IMR-90 (cell line): Measurements from ENCODE around the gene VEPH1. TPM values are rescaled to one million over a fixed set of nuclear protein-coding genes. Genes with fewer than 3 reads are reported as not detected.

Experiments
- ATAC-seq: fragments of 200-7000 bp; cut with Tn5 transposase; 2 replicates; pipeline ENCODE4 v1.9.1; 2020; ENCODE audit warnings: low read depth, mild to moderate bottlenecking, moderate library complexity
- BruUV-seq: library from RNA; stranded (reverse); fragments of 400-500 nt; replicated peaks from 2 replicates; lab custom pipeline; 2021; lab: Mats Ljungman, UMichigan
- CTCF ChIA-PET: fragments of 300-600 bp; formaldehyde crosslinking; extraction: SDS; loops from one replicate; lab custom pipeline; 2021; ENCODE audit warnings: antibody characterized with exemption; lab: Yijun Ruan, JAX
- POLR2A ChIA-PET: fragments of 300-600 bp; sonication (Branson Sonifier 250); formaldehyde crosslinking; loops from one replicate; lab custom pipeline; 2022; ENCODE audit warnings: antibody characterized with exemption; ENCODE audit not compliant: unreplicated experiment; lab: Charles Lee
- DNase-seq: peaks from one replicate; pipeline ENCODE4 v3.0.0; 2013
- H2AFZ ChIP-seq: replicated peaks from 2 replicates; pipeline ENCODE3; 2013; ENCODE audit warnings: low read length, mild to moderate bottlenecking; ENCODE audit not compliant: poor library complexity
- H2AK5ac ChIP-seq: 2 replicates; pipeline ENCODE4 v1.6.1; 2013; ENCODE audit warnings: low read depth, low read length, inconsistent platforms
- H2AK9ac ChIP-seq: replicated peaks from 2 replicates; pipeline ENCODE3; 2013; ENCODE audit warnings: mild to moderate bottlenecking, low read depth, low read length, moderate library complexity; ENCODE audit not compliant: poor library complexity
- H2BK120ac ChIP-seq: 2 replicates; pipeline ENCODE4 v1.6.1; 2013; ENCODE audit warnings: low read depth, low read length, inconsistent platforms
- H2BK15ac ChIP-seq: 3 replicates; pipeline ENCODE4 v1.6.1; 2013; ENCODE audit warnings: low read depth, low read length, inconsistent platforms
- H2BK20ac ChIP-seq: 2 replicates; pipeline ENCODE4 v1.6.1; 2013; ENCODE audit warnings: low read depth, mild to moderate bottlenecking, inconsistent platforms, low read length, moderate library complexity
- H2BK5ac ChIP-seq: 2 replicates; pipeline ENCODE4 v1.6.1; 2013; ENCODE audit warnings: mild to moderate bottlenecking, low read depth, low read length, inconsistent platforms; ENCODE audit not compliant: poor library complexity, severe bottlenecking
- H3K14ac ChIP-seq: replicated peaks from 2 replicates; pipeline ENCODE4 v1.6.1; 2013; ENCODE audit warnings: low read depth, low read length, inconsistent platforms
- H3K18ac ChIP-seq: 2 replicates; pipeline ENCODE4 v1.6.1; 2013; ENCODE audit warnings: low read depth, low read length, control low read depth
- H3K23ac ChIP-seq: 2 replicates; pipeline ENCODE4 v1.6.1; 2013; ENCODE audit warnings: low read depth, low read length, inconsistent platforms
- H3K27ac ChIP-seq: 2 replicates; pipeline ENCODE4 v1.5.1; 2013; ENCODE audit warnings: mild to moderate bottlenecking, control low read depth, low read length; ENCODE audit not compliant: insufficient read depth
- H3K27me3 ChIP-seq: 2 replicates; pipeline ENCODE4 v1.6.1; 2013; ENCODE audit warnings: low read length; ENCODE audit not compliant: control insufficient read depth, insufficient read depth
- H3K36me3 ChIP-seq: 2 replicates; pipeline ENCODE4 v1.6.1; 2013; ENCODE audit warnings: low read length, mixed read lengths; ENCODE audit not compliant: control insufficient read depth, insufficient read depth
- H3K4ac ChIP-seq: 2 replicates; pipeline ENCODE4 v1.6.1; 2013; ENCODE audit warnings: low read depth, low read length, inconsistent platforms
- H3K4me1 ChIP-seq: 2 replicates; pipeline ENCODE4 v1.6.1; 2013; ENCODE audit warnings: low read length, mixed read lengths; ENCODE audit not compliant: control insufficient read depth, insufficient read depth
- H3K4me2 ChIP-seq: 2 replicates; pipeline ENCODE4 v1.6.1; 2013; ENCODE audit warnings: low read depth, mild to moderate bottlenecking, control low read depth, low read length, moderate library complexity
- H3K4me3 ChIP-seq: 2 replicates; pipeline ENCODE4 v1.5.1; 2013; ENCODE audit warnings: low read depth, mild to moderate bottlenecking, control low read depth, low read length, moderate library complexity; ENCODE audit not compliant: insufficient read depth
- H3K56ac ChIP-seq: 2 replicates; pipeline ENCODE4 v1.6.1; 2013; ENCODE audit warnings: low read length, inconsistent platforms; ENCODE audit not compliant: insufficient read depth; ENCODE audit errors: extremely low read depth
- H3K79me1 ChIP-seq, 2 experiments: 2 replicates each; pipeline ENCODE4 v1.6.1; 2013; ENCODE audit warnings: low read length in 2 of 2, inconsistent platforms in 1 of 2, low read depth in 1 of 2
- H3K9ac ChIP-seq: 2 replicates; pipeline ENCODE4 v1.6.1; 2013; ENCODE audit warnings: low read depth, low read length, control low read depth
- H3K9me1 ChIP-seq: 2 replicates; pipeline ENCODE4 v1.6.1; 2013; ENCODE audit warnings: low read length, inconsistent platforms; ENCODE audit not compliant: insufficient read depth
- H3K9me3 ChIP-seq: 2 replicates; pipeline ENCODE4 v1.6.1; 2013; ENCODE audit warnings: low read length; ENCODE audit not compliant: control insufficient read depth, insufficient read depth
- H4K20me1 ChIP-seq: 2 replicates; pipeline ENCODE4 v1.6.1; 2013; ENCODE audit warnings: low read length, inconsistent platforms; ENCODE audit not compliant: insufficient read depth
- H4K5ac ChIP-seq: 2 replicates; pipeline ENCODE4 v1.6.1; 2013; ENCODE audit warnings: mild to moderate bottlenecking, low read depth, low read length, control low read depth
- H4K8ac ChIP-seq, 2 experiments: 2 replicates each; pipeline ENCODE4 v1.6.1; 2013; ENCODE audit warnings: low read depth in 2 of 2, low read length in 2 of 2, control low read depth in 1 of 2, inconsistent platforms in 1 of 2
- H4K91ac ChIP-seq: 2 replicates; pipeline ENCODE4 v1.6.1; 2013; ENCODE audit warnings: low read depth, low read length, inconsistent platforms; ENCODE audit not compliant: insufficient read depth
- CTCF ChIP-seq: conservative IDR thresholded peaks from 2 replicates; pipeline ENCODE4 v1.5.1; 2012; ENCODE audit warnings: mild to moderate bottlenecking, low read depth, low read length, improper control_type of control experiment
- MAFK ChIP-seq: IDR thresholded peaks from 2 replicates; pipeline ENCODE4 v1.6.1; 2012; ENCODE audit warnings: low read depth, low read length, improper control_type of control experiment
- RFX5 ChIP-seq: IDR thresholded peaks from 2 replicates; pipeline ENCODE4 v1.8.0; 2012; ENCODE audit warnings: low read depth, mild to moderate bottlenecking, low read length, moderate library complexity
- WGBS, 2 experiments: methylation state at CpG; one replicate each; pipeline versions ENCODE4 v1.1.5 to v1.1.7; 2013; ENCODE audit warnings: missing lambda C conversion rate in 2 of 2; ENCODE audit not compliant: insufficient read length in 1 of 2; ENCODE audit errors: extremely low coverage in 2 of 2; 5-methylcytosine and 5-hydroxymethylcytosine counted together
- dilution Hi-C: fragments of 300-500 bp; cut with HindIII; formaldehyde crosslinking; loops from one replicate; pipeline ENCODE4 v1.14.3; 2018; ENCODE audit warnings: low sequenced_read_pairs; ENCODE audit not compliant: unreplicated experiment
- in situ Hi-C: fragments of 300-500 bp; cut with MboI; formaldehyde crosslinking; loops from 3 replicates; pipeline ENCODE4 v1.14.3; 2019; ENCODE audit warnings: low sequenced_read_pairs, inconsistent platforms, mixed read lengths
- intact Hi-C: fragments of 100-400 bp; cut with micrococcal nuclease; formaldehyde crosslinking; loops from 2 replicates; pipeline ENCODE4 v1.10.0; 2022
- polyA plus RNA-seq, 3 experiments: library from polyadenylated mRNA; depleted of rRNA; stranded (reverse); fragments of >200 nt; gene quantifications; 2 replicates each; pipeline ENCODE4 v1.2.3, GENCODE V29; 2012; ENCODE audit warnings: low replicate concordance in 1 of 3
- total RNA-seq: library from RNA; depleted of rRNA; stranded (reverse); fragments of >200 nt; gene quantifications from 2 replicates; pipeline ENCODE4 v1.2.3, GENCODE V29; 2012

VEPH1 gene
- total and polyA plus RNA-seq, 2 of the 4 experiments (the other 2 are of a cell fraction) = 30.5 to 130 TPM

- Histone ChIP-seq H3K36me3 (no peaks in the 10 kb centered on the region), H2BK120ac (peak overlapping the region; percentile 79), H3K9me1 (no peaks in the 10 kb centered on the region), H4K5ac (peak overlapping the region; percentile 67; the same call in 1 of the 2 replicates), H2AFZ (no peak overlapping the region), H3K4me1 (peaks cover 11% of the 10 kb centered on the region), H3K4me3 (no peak overlapping the region), H2BK20ac (peak overlapping the region; percentile 79), H3K56ac (no peak overlapping the region), H3K79me1 (no peaks in the 10 kb centered on the region), H3K27ac (no peak overlapping the region), H2AK5ac (peak overlapping the region; percentile 54), H4K8ac (peak overlapping the region in 1 of 2 experiments; percentile 17; a peak in 1 of 4 replicates), H3K4me2 (no peak overlapping the region), H3K14ac (0 out of 2 replicates have a peak overlapping the region, but pooled peaks have one; percentile 25), H4K91ac (peak overlapping the region; percentile 65; the same call in 1 of the 2 replicates), H3K23ac (peak overlapping the region; percentile 63; the same call in 1 of the 2 replicates), H3K27me3 (no peaks in the 10 kb centered on the region), H3K4ac (peak overlapping the region; percentile 70; the same call in 1 of the 2 replicates), H2BK15ac (0 out of 3 replicates have a peak overlapping the region, but pooled peaks have one; percentile 5), H2BK5ac (no peak overlapping the region), H2AK9ac (no peak overlapping the region), H3K18ac (peak overlapping the region; percentile 38; the same call in 1 of the 2 replicates), H3K9me3 (no peaks in the 10 kb centered on the region), H4K20me1 (no peaks in the 10 kb centered on the region), H3K9ac (no peak overlapping the region)
- no peak for TF ChIP-seq CTCF
- TF ChIP-seq MAFK = peak; percentile 46; the same call in 1 of the 2 replicates
- no peak for TF ChIP-seq RFX5
- ATAC-seq (no peak), DNase-seq (peak; percentile 35)
- in situ Hi-C loops (no loop called here), dilution Hi-C loops (no loop called here), intact Hi-C loops (no loop called here)
- ChIA-PET POLR2A (no interaction called here), CTCF (no interaction called here)
- no TSS peak for BruUV-seq
- WGBS, 2 experiments = no CpG with 5 or more reads among the region's 3 CpGs
Measured at GRCh38 chr3:157387708-157388435, 115.3 kb downstream of the VEPH1 start.
